ENCODE data around the gene SRRM3.

GRCh38 chr7:76330261-76330660 is 128.6 kb downstream of the SRRM3 start:
- TF ChIP-seq, protein P1, sequence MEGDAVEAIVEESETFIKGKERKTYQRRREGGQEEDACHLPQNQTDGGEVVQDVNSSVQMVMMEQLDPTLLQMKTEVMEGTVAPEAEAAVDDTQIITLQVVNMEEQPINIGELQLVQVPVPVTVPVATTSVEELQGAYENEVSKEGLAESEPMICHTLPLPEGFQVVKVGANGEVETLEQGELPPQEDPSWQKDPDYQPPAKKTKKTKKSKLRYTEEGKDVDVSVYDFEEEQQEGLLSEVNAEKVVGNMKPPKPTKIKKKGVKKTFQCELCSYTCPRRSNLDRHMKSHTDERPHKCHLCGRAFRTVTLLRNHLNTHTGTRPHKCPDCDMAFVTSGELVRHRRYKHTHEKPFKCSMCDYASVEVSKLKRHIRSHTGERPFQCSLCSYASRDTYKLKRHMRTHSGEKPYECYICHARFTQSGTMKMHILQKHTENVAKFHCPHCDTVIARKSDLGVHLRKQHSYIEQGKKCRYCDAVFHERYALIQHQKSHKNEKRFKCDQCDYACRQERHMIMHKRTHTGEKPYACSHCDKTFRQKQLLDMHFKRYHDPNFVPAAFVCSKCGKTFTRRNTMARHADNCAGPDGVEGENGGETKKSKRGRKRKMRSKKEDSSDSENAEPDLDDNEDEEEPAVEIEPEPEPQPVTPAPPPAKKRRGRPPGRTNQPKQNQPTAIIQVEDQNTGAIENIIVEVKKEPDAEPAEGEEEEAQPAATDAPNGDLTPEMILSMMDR (IDR thresholded peaks at IDR 0.05; ENCODE audit: poor library complexity, severe bottlenecking) = no peak
- TF ChIP-seq, protein P2, sequence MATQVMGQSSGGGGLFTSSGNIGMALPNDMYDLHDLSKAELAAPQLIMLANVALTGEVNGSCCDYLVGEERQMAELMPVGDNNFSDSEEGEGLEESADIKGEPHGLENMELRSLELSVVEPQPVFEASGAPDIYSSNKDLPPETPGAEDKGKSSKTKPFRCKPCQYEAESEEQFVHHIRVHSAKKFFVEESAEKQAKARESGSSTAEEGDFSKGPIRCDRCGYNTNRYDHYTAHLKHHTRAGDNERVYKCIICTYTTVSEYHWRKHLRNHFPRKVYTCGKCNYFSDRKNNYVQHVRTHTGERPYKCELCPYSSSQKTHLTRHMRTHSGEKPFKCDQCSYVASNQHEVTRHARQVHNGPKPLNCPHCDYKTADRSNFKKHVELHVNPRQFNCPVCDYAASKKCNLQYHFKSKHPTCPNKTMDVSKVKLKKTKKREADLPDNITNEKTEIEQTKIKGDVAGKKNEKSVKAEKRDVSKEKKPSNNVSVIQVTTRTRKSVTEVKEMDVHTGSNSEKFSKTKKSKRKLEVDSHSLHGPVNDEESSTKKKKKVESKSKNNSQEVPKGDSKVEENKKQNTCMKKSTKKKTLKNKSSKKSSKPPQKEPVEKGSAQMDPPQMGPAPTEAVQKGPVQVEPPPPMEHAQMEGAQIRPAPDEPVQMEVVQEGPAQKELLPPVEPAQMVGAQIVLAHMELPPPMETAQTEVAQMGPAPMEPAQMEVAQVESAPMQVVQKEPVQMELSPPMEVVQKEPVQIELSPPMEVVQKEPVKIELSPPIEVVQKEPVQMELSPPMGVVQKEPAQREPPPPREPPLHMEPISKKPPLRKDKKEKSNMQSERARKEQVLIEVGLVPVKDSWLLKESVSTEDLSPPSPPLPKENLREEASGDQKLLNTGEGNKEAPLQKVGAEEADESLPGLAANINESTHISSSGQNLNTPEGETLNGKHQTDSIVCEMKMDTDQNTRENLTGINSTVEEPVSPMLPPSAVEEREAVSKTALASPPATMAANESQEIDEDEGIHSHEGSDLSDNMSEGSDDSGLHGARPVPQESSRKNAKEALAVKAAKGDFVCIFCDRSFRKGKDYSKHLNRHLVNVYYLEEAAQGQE (IDR thresholded peaks at IDR 0.05; ENCODE audit: borderline replicate concordance) = no peak
- no peak for TF ChIP-seq EP300 (conservative IDR thresholded peaks at IDR 0.05; ENCODE audit: poor library complexity, severe bottlenecking)

Measured in neural cell (in vitro differentiated cells).